Thyroid gland (tissue), 4 donors: ENCODE data around the gene ARHGEF38. TPM values are rescaled to one million over a fixed set of nuclear protein-coding genes. Genes with fewer than 3 reads are reported as not detected.

Experiments used
- DNase-seq, 2 donors: peaks; one replicate each; pipeline ENCODE4 v3.0.0-alpha.2; 2019
- H3K27ac ChIP-seq, 3 donors: fragments of 200-600 bp; sonication (generic); 1 replicate in 2 of 3; 2 replicates in 1 of 3; pipeline ENCODE4 v1.5.1; 2016 to 2019; ENCODE audit warnings: mild to moderate bottlenecking in 1 of 3, moderate library complexity in 1 of 3
- H3K27me3 ChIP-seq: fragments of 200-600 bp; sonication (generic); one replicate; pipeline ENCODE4 v1.5.1; 2019
- H3K36me3 ChIP-seq, 2 donors: fragments of 200-600 bp; sonication (generic); one replicate each; pipeline ENCODE4 v1.5.1; 2016 to 2019
- H3K4me1 ChIP-seq, 2 donors: fragments of 200-600 bp; sonication (generic); one replicate each; pipeline ENCODE4 v1.5.1; 2017 to 2019
- H3K4me3 ChIP-seq, 3 donors: fragments of 200-600 bp; sonication (generic); replicated peaks in 1 of 3; 1 replicate in 2 of 3; 2 replicates in 1 of 3; pipeline ENCODE4 v1.5.1; 2016; ENCODE audit warnings: mild to moderate bottlenecking in 1 of 3
- H3K9me3 ChIP-seq: fragments of 200-600 bp; sonication (generic); one replicate; pipeline ENCODE4 v1.5.1; 2017
- POLR2A ChIP-seq, 2 donors: fragments of 450-650 bp; IDR thresholded peaks; one replicate each; pipeline ENCODE4 v1.6.1; 2017; ENCODE audit warnings: antibody characterized with exemption in 2 of 2, mild to moderate bottlenecking in 2 of 2, moderate library complexity in 1 of 2
- WGBS, 2 donors: methylation state at CpG; one replicate each; pipeline ENCODE4 v1.1.5; 2017; 5-methylcytosine and 5-hydroxymethylcytosine counted together
- intact Hi-C: fragments of 100-400 bp; cut with DNase I; formaldehyde crosslinking; loops from one replicate; pipeline ENCODE4 v1.15.1; 2023
- total RNA-seq, 4 donors: library from RNA; depleted of rRNA; stranded (reverse); fragments of >200 nt; gene quantifications; one replicate each; pipeline ENCODE4 v1.2.3, GENCODE V29; 2016
- TF ChIP-seq, protein P1 (sequence below), 6 experiments: fragments of 200-600 bp in 3 of 6; fragments of 450-650 bp in 3 of 6; sonication (generic) in 3 of 6; IDR thresholded peaks; one replicate each; pipeline ENCODE4 v1.5.1; 2016 to 2019; ENCODE audit warnings: antibody characterized with exemption in 6 of 6, mild to moderate bottlenecking in 2 of 6, inconsistent platforms in 1 of 6, moderate library complexity in 1 of 6

ARHGEF38 gene
- total RNA-seq, 4 donors from 2014 or later: 2.5 to 10.1 (median 4.5) TPM

DNA sequence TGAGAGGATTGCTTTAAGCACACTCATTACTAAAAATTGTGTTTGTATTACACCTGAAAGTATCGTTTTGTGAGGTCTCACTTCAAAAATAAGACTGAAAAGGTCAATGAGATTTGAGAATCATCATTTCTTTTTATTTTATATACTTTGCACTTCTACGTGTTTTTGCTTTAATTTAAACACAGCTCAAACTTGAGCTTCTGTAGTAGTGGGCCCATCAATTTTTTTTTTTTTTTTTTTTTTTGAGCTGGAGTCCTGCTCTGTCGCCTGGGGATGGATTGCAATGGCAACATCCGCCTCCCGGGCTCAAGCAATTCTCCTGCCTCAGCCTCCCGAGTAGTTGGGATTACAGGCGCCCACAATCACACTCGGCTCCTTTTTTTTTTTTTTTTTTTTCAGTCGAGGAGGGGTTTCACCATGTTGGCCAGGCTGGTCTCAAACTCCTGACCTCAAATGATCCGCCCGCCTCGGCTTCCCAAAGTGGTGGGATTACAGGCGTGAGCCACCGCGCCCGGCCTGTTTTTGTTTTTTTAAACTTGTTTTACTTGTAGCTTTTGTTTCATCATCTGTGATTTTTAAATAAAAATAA lies 157.7 kb downstream of the ARHGEF38 start:
- WGBS, 2 donors: 66 to 68% methylated on average over 16 of the region's 16 CpGs
- peaks cover 17 to 21% of the 10 kb centered on the region in 2 donors for H3K4me1 ChIP-seq
- no peak overlapping the region for H3K4me3 ChIP-seq
- no peaks in the 10 kb centered on the region for H3K36me3 ChIP-seq
- no peaks in the 10 kb centered on the region for H3K27me3 ChIP-seq
- no peaks in the 10 kb centered on the region for H3K9me3 ChIP-seq
- DNase-seq: no peak
- no peak overlapping the region for H3K27ac ChIP-seq
- TF ChIP-seq, protein P1, sequence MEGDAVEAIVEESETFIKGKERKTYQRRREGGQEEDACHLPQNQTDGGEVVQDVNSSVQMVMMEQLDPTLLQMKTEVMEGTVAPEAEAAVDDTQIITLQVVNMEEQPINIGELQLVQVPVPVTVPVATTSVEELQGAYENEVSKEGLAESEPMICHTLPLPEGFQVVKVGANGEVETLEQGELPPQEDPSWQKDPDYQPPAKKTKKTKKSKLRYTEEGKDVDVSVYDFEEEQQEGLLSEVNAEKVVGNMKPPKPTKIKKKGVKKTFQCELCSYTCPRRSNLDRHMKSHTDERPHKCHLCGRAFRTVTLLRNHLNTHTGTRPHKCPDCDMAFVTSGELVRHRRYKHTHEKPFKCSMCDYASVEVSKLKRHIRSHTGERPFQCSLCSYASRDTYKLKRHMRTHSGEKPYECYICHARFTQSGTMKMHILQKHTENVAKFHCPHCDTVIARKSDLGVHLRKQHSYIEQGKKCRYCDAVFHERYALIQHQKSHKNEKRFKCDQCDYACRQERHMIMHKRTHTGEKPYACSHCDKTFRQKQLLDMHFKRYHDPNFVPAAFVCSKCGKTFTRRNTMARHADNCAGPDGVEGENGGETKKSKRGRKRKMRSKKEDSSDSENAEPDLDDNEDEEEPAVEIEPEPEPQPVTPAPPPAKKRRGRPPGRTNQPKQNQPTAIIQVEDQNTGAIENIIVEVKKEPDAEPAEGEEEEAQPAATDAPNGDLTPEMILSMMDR (IDR thresholded peaks at IDR 0.05): no peak
- no peak for TF ChIP-seq POLR2A (IDR thresholded peaks at IDR 0.05)
- intact Hi-C loops: loop anchor here (5.0 kb wide), 1 partner anchor 188 kb away; no protein-coding TSS in a partner anchor

DNA sequence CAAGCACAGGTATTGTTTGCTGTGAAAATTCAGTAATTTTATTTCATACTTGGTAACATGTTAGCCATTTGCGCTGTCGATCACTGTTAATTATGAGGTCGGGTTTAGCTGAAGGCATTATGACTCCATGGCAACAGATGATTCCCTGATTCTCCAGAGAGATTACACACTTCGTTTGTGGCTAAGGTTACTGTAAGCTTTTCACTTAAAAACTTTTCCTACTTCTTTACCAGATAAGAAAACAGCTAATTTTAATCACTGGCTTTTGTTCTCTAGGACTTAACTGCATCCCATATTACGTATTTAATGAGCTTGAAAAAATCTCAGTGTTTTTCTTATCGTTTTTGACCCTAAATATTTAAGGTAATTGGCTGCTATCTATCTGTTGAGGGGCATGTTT lies 158.3 kb downstream of the ARHGEF38 start:
- intact Hi-C loops: loop anchor here (5.0 kb wide), 1 partner anchor 188 kb away; no protein-coding TSS in a partner anchor
- TF ChIP-seq POLR2A (IDR thresholded peaks at IDR 0.05): no peak
- TF ChIP-seq, protein P1 (IDR thresholded peaks at IDR 0.05): no peak
- 78 to 79% methylated on average over 6 of the region's 6 CpGs for WGBS, 2 donors

DNA sequence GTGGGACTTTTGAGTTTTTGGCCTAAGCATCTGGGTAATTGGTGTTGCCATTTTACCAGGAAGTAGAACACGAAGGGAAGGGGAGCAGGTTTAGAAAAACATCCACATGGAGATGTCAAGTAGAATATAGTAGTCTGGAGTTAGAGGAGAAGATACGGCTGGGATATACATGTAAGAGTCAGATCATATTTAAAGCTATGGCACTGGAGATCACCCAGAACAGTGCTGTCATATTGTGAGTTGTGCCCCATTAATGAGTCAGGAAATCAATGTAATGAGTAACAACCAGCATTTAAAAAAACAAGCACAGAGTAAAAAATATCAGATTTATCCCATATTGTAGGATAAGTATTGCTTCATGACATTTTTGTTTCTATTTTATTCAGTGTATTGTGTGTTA lies 160.3 kb downstream of the ARHGEF38 start:
- DNase-seq: no peak
- Histone ChIP-seq H3K36me3 (no peaks in the 10 kb centered on the region), H3K4me3 (no peak overlapping the region), H3K9me3 (no peaks in the 10 kb centered on the region), H3K4me1 (peaks cover 2 to 3% of the 10 kb centered on the region in 2 donors), H3K27ac (no peak overlapping the region), H3K27me3 (no peaks in the 10 kb centered on the region)
- TF ChIP-seq POLR2A (IDR thresholded peaks at IDR 0.05): no peak
- TF ChIP-seq, protein P1 (IDR thresholded peaks at IDR 0.05): no peak
- intact Hi-C loops: loop anchor here (5.0 kb wide), 1 partner anchor 190 kb away; no protein-coding TSS in a partner anchor
- WGBS, 2 donors: 82 to 85% methylated on average over 2 of the region's 2 CpGs

More for the DNA sequence above, 158.3 kb downstream of the ARHGEF38 start:
- Histone ChIP-seq H3K27ac (no peak overlapping the region), H3K9me3 (no peaks in the 10 kb centered on the region), H3K36me3 (no peaks in the 10 kb centered on the region), H3K27me3 (no peaks in the 10 kb centered on the region), H3K4me3 (no peak overlapping the region), H3K4me1 (peaks cover 17 to 20% of the 10 kb centered on the region in 2 donors)
- DNase-seq: no peak

DNA sequence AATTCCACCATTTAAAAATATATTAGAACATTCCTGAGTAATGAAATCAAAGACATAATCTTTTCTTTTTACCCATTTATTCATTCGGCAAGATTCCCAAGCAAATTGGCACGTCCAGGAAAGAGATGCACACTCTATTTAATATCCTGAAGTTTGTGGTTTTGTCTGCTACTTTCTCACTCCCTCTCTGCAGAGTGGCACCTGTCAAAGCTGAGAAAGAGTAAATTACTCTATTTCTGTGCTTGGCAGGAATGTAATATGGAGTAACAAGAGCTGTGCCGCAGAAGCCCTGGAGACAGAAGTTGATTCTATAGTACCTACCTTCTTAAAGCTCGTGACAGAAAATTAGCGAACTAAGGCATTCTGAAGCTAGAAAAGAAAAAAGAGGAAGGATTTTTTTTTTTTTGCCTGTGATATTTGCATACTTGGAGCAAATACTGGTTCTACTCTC lies 161.7 kb downstream of the ARHGEF38 start:
- intact Hi-C loops: loop anchor here (5.0 kb wide), 1 partner anchor 192 kb away; no protein-coding TSS in a partner anchor
- H3K27ac ChIP-seq: no peak overlapping the region
- peaks cover 0 to under 1% of the 10 kb centered on the region in 2 donors for H3K36me3 ChIP-seq
- TF ChIP-seq, protein P1 (IDR thresholded peaks at IDR 0.05): no peak
- no peaks in the 10 kb centered on the region for H3K27me3 ChIP-seq
- peaks cover 0 to 3% of the 10 kb centered on the region in 2 donors for H3K4me1 ChIP-seq
- DNase-seq: no peak
- H3K4me3 ChIP-seq: no peak overlapping the region
- no peaks in the 10 kb centered on the region for H3K9me3 ChIP-seq
- WGBS, 2 donors: 82 to 91% methylated on average over 5 of the region's 5 CpGs

DNA sequence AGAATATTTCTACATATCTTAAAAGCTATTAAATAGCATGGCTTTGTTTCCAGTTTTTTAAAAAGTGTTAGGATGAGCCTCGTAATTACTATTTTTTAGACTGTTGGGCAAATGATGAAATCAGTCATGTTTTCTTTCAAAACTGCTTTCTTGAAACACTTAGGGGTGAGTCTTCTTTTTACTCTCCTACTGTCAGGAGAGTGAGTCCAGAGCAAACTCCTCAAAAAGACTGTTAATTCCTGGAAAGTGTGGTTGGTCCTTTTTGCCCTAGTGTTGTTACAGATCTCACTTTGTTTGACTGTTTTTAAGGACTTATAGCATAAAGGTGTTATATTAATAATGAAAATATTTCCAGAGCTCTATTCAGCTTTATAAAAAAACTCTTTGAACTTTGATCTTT lies 162.5 kb downstream of the ARHGEF38 start:
- intact Hi-C loops: loop anchor here (5.0 kb wide), 1 partner anchor 193 kb away; no protein-coding TSS in a partner anchor
- no peak overlapping the region for H3K4me3 ChIP-seq
- no peak for DNase-seq
- H3K9me3 ChIP-seq: no peaks in the 10 kb centered on the region
- H3K4me1 ChIP-seq: no peaks in the 10 kb centered on the region
- H3K27me3 ChIP-seq: no peaks in the 10 kb centered on the region
- TF ChIP-seq POLR2A (IDR thresholded peaks at IDR 0.05): no peak
- TF ChIP-seq, protein P1 (IDR thresholded peaks at IDR 0.05): no peak
- 88 to 91% methylated on average over 1 of the region's 1 CpG for WGBS, 2 donors
- H3K27ac ChIP-seq: no peak overlapping the region
- H3K36me3 ChIP-seq: peaks cover 0 to 3% of the 10 kb centered on the region in 2 donors
